22Rv1 (cell line): ENCODE results near the gene FOXP1.

ENCODE experiments used
- ZFX ChIP-seq: fragments of 450-650 bp; IDR thresholded peaks from 2 replicates; pipeline ENCODE4 v1.6.1; 2017; ENCODE audit warnings: antibody characterized with exemption, borderline replicate concordance
- TF ChIP-seq, protein P1 (sequence below): fragments of 450-650 bp; IDR thresholded peaks from 2 replicates; pipeline ENCODE4 v1.5.1; 2017; ENCODE audit warnings: mild to moderate bottlenecking

DNA sequence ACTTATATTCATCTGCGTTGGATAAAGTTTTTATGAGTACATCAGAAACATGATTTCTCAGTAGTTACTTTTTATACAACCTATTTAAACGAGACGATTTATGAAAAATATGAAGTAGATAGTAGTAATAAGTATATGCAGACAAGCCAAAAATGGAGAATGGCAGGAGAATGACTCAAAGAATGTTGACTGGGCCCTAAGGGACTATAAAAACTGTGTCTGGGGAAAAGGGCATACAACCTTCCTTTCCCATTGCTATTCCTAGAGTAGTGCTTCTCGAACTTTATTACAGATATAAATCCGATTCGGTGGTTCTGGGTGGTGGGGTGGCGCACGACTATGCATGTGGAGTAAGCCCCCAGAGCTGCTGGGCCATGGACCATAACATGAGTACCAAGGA is 558.5 kb downstream of the FOXP1 start:
- TF ChIP-seq, protein P1, sequence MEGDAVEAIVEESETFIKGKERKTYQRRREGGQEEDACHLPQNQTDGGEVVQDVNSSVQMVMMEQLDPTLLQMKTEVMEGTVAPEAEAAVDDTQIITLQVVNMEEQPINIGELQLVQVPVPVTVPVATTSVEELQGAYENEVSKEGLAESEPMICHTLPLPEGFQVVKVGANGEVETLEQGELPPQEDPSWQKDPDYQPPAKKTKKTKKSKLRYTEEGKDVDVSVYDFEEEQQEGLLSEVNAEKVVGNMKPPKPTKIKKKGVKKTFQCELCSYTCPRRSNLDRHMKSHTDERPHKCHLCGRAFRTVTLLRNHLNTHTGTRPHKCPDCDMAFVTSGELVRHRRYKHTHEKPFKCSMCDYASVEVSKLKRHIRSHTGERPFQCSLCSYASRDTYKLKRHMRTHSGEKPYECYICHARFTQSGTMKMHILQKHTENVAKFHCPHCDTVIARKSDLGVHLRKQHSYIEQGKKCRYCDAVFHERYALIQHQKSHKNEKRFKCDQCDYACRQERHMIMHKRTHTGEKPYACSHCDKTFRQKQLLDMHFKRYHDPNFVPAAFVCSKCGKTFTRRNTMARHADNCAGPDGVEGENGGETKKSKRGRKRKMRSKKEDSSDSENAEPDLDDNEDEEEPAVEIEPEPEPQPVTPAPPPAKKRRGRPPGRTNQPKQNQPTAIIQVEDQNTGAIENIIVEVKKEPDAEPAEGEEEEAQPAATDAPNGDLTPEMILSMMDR = no peak
- no peak for TF ChIP-seq ZFX
